HL-60 (cell line): ENCODE data around the gene MYH16.

ENCODE experiments used
- POLR2AphosphoS5 ChIP-seq: IDR thresholded peaks from 2 replicates; pipeline ENCODE4 v1.6.1; 2012; ENCODE audit warnings: low read depth
- TF ChIP-seq, protein P1 (sequence below): IDR thresholded peaks from 2 replicates; pipeline ENCODE4 v1.6.1; 2012; ENCODE audit warnings: low read depth; ENCODE audit not compliant: insufficient replicate concordance
- TF ChIP-seq, protein P2 (sequence below): IDR thresholded peaks from one replicate; pipeline ENCODE4 v1.5.1; 2011; ENCODE audit warnings: low read length, control low read depth, inconsistent platforms; ENCODE audit not compliant: insufficient read depth

DNA sequence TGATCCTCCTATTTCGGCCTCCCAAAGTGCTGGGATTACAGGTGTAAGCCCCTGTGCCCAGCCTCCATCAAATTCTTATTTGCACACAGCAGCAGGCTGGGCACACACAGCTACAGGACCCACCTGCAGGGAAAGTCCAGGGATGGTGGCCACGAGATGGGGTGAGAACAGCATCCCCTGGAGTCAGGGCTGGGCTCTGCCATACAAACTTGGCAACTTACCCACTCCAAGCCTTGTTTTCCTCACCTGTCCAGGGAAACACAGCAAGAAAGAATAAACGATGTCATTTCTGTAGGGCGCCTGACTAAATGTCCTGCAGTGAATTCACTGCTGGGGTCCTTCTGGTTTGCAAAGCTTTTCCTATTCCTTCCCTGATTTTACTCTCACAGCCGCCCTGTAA lies 5.5 kb downstream of the MYH16 start:
- TF ChIP-seq, protein P1, sequence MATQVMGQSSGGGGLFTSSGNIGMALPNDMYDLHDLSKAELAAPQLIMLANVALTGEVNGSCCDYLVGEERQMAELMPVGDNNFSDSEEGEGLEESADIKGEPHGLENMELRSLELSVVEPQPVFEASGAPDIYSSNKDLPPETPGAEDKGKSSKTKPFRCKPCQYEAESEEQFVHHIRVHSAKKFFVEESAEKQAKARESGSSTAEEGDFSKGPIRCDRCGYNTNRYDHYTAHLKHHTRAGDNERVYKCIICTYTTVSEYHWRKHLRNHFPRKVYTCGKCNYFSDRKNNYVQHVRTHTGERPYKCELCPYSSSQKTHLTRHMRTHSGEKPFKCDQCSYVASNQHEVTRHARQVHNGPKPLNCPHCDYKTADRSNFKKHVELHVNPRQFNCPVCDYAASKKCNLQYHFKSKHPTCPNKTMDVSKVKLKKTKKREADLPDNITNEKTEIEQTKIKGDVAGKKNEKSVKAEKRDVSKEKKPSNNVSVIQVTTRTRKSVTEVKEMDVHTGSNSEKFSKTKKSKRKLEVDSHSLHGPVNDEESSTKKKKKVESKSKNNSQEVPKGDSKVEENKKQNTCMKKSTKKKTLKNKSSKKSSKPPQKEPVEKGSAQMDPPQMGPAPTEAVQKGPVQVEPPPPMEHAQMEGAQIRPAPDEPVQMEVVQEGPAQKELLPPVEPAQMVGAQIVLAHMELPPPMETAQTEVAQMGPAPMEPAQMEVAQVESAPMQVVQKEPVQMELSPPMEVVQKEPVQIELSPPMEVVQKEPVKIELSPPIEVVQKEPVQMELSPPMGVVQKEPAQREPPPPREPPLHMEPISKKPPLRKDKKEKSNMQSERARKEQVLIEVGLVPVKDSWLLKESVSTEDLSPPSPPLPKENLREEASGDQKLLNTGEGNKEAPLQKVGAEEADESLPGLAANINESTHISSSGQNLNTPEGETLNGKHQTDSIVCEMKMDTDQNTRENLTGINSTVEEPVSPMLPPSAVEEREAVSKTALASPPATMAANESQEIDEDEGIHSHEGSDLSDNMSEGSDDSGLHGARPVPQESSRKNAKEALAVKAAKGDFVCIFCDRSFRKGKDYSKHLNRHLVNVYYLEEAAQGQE, result no peak
- TF ChIP-seq, protein P2, sequence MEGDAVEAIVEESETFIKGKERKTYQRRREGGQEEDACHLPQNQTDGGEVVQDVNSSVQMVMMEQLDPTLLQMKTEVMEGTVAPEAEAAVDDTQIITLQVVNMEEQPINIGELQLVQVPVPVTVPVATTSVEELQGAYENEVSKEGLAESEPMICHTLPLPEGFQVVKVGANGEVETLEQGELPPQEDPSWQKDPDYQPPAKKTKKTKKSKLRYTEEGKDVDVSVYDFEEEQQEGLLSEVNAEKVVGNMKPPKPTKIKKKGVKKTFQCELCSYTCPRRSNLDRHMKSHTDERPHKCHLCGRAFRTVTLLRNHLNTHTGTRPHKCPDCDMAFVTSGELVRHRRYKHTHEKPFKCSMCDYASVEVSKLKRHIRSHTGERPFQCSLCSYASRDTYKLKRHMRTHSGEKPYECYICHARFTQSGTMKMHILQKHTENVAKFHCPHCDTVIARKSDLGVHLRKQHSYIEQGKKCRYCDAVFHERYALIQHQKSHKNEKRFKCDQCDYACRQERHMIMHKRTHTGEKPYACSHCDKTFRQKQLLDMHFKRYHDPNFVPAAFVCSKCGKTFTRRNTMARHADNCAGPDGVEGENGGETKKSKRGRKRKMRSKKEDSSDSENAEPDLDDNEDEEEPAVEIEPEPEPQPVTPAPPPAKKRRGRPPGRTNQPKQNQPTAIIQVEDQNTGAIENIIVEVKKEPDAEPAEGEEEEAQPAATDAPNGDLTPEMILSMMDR, result no peak
- no peak for TF ChIP-seq POLR2AphosphoS5
